CD4-positive, alpha-beta T cell treated with Interleukin-21 for 1 hour (primary cell): ENCODE results near the gene FOLR1.
"Not testable (repeated sequence)": the region's sequence is repeated elsewhere in the genome, so short reads cannot be mapped to it uniquely, and the experiment has no call there.

ENCODE experiments used
- DNase-seq: peaks from one replicate; pipeline ENCODE4 v3.0.0-alpha.2; 2020

FOLR1 gene

DNA sequence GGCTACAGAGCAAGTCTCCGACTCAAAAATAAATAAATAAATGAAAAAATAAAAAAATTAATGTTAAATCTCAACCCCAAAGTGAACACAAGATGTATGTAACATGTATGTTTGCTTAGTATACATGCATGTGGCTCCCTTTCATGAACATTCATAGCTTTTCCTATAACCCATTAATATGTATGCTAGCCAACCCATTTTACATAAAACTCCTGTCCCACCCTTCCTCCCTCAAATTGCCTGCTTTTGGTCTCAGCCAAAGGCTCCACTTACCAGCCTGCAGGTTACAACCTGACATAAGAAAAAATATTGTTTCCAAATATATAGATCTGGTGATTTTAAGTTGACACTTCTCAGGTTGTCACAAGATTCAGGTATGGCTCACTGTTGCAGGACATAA, 3.7 kb upstream of the FOLR1 start:
- no peak for DNase-seq

DNA sequence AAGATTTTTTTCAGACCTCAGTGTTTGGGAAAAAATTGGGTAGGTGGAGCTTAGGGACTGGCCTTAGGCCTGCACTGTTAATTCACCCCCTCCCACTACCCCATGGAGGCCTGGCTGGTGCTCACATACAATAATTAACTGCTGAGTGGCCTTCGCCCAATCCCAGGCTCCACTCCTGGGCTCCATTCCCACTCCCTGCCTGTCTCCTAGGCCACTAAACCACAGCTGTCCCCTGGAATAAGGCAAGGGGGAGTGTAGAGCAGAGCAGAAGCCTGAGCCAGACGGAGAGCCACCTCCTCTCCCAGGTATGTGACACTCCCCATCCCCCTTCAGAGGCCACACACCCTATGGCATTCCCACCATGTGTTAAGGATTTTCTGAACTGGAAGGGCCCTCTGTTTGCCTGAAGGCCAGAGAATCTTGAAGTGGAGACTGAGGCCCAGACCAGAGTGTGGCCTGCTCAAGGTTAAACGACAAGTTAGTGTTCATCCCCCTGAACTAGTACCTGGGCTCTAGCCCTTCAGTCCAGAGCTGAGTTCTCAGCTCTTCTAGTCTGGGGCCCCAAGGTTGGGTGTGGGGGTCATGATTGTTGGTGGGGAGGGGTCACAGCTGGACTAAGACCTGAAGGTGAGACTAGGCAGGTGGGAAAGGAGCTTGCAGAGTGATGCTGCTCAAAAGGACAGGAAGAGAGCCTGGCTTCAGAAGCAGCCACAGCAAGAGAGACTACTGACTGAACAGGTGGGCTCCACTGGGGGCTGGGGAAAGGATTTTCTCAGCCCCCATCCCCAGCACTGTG, 2.3 kb upstream of the FOLR1 start:
- DNase-seq: no peak

DNA sequence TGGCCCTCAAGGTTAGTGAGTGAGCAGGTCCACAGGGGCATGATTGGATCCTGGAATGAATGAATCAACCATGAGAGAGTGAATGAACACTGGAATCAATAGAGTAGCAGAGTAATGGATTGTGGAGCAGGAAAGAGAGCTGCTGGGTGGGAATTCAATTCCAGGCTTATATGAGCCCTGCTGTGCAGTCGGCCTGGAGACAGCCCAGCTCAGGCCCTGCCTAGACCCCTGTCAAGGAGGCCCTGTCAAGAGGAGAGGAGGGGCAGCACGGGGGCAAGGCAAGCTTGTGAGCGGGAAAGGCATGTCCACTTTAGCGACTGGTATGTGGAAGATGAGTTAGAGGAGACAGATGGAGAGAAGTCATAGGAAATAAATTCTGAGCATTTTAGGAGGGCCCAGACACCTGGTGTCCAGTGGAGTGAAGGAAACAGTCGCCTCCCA, 1.3 kb upstream of the FOLR1 start:
- no peak for DNase-seq

DNA sequence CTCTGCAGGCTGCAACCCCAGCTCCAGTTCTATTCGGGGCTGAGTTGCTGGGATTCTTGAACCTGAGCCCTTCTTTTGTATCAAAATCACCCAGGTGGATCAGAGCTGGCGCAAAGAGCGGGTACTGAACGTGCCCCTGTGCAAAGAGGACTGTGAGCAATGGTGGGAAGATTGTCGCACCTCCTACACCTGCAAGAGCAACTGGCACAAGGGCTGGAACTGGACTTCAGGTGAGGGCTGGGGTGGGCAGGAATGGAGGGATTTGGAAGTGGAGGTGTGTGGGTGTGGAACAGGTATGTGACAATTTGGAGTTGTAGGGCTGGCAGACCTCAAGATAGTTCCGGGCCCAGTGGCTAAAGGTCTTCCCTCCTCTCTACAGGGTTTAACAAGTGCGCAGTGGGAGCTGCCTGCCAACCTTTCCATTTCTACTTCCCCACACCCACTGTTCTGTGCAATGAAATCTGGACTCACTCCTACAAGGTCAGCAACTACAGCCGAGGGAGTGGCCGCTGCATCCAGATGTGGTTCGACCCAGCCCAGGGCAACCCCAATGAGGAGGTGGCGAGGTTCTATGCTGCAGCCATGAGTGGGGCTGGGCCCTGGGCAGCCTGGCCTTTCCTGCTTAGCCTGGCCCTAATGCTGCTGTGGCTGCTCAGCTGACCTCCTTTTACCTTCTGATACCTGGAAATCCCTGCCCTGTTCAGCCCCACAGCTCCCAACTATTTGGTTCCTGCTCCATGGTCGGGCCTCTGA, 3.8 kb downstream of the FOLR1 start:
- no peak for DNase-seq

DNA sequence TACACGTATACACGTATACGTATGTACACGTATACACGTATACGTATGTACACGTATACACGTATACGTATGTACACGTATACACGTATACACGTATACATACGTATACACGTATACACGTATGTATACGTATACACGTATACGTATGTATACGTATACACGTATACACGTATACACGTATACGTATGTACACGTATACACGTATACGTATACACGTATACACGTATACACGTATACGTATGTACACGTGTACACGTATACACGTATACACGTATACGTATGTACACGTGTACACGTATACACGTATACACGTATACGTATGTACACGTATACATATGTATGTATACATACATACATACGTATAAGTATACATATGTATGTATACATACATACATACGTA, 9.5 kb downstream of the FOLR1 start:
- not testable (repeated sequence) for DNase-seq

DNA sequence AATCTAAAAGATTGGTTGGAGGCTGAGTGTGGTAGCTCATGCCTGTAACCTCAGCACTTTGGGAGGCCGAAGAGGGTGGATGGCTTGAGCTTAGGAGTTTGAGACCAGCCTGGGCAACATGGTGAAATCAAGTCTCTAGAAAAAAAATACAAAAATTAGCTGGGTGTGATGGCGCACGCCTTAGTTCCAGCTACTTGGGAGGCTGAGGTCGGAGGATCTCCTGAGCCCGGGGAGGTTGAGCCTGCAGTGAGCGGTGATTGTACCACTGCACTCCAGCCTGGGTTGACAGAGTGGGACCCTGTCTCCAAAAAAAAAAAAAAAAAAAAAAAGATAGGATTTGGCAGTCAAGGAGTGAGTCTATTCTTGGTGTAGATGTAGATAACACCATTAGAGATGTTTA, 10.6 kb downstream of the FOLR1 start:
- no peak for DNase-seq

DNA sequence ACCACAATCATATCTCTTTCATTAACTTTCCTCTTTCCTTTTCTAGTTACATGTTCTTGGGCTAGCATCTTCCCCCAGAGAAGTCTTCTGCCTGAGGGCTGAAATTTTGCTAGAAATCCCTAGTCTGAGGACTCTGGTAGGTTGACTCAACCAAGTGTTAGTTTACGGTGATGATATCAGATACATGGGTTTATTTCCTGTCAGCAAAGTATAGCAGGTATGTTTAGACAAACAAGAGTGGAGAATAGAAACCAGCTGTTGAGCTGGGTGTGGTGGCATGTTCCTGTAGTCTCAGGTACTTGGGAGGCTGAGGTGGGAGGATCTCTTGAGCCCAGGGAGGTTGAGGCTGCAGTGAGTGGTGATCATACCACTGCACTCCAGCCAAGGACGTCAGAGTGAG, 11.2 kb downstream of the FOLR1 start:
- DNase-seq: no peak

DNA sequence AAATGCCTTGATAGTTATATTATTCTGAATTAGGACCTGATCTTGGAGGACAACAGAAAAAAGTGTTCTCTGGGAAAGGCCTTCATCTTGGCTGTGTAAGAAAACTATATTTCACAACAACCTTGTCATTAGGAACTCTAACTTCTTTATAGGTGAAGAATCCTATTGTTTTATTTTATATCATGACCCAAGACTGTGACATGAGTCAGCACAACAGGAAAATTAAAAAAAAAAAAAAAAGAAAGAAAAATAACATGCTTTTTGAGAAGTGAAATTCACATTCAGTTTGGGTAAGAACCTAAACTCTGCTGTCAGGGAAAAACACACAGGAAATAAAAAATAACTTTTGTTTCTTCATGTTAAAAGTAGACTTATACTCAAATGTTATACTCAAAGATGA, 12.9 kb downstream of the FOLR1 start:
- DNase-seq: no peak

DNA sequence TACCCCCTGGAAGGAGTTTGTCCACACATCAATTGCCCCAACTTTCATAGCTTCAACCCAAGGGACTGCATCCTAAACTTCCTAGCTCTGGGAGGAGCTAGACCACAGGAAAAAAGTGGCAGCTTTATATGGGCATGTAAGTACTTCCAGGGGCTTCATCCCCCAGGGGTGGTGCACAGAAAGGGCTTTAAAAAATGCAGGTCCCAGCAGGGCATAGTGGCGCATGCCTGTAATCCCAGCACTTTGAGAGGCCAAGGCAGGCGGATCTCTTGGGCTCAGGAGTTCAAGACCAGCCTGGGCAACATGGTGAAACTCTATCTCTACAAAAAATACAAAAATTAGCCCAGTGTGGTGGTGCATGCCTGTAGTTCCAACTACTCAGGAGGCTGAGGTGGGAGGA, 14.9 kb downstream of the FOLR1 start:
- not testable (repeated sequence) for DNase-seq

DNA sequence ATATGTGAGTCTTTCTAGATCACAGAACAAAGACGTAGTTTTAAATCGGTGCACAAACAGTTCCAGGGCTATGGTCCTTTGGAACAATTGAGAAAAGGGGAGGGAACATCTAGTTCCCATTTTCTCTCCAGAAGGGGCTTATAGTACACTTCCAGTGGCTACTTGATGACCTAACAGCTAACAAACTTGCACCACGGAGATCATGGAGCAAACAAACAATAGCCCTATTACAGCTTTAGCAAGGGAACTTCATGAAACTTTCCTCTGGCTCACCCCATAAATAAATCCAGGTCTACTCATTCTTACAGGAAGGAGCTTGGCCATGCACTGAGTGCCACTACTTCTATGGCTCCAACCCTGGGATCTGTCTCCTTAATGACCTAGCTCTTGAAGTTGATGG, 16.3 kb downstream of the FOLR1 start:
- DNase-seq: no peak

DNA sequence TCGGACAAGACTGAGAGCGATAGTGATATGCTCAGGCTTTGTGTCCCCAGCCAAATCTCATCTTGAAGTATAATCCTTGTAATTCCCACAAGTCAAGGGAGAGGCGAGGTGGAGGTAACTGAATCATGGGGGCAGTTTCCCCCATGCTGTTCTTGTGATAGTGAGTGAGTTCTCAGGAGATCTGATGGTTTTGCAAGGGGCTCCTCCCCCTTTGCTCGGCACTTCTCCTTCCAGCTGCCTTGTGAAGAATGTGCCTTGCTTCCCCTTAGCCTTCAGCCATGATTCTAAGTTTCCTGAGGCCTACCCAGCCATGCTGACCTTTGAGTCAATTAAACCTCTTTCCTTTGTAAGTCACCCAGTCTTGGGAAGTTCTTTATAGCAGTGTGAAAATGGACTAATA, 17.2 kb downstream of the FOLR1 start:
- no peak for DNase-seq

DNA sequence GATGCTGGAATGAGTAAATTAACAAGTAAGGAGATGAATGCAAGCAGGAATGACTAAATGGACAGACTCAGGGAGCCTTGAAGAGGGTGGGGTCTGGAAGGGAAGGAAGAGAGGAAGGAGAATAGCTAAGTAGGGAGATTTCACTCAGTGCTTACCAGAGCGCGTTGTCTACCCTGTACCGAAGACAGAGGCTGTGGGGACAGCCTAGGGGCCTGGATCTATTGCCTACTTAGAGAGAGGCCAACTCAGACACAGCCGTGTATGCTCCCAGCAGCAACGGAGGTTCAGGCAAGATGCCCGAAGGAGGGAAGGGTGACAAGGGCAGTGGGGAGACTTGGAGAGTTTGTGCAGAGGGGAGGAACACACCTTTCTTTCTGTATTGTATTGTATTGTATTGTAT, 24.7 kb downstream of the FOLR1 start, which contains the start of gene FOLR2:
Gene FOLR2 (plus strand): TSS at position 157 of the 400 bp plus-strand sequence. CDS start 1,791 bp downstream, outside the sequence.
- DNase-seq: no peak

DNA sequence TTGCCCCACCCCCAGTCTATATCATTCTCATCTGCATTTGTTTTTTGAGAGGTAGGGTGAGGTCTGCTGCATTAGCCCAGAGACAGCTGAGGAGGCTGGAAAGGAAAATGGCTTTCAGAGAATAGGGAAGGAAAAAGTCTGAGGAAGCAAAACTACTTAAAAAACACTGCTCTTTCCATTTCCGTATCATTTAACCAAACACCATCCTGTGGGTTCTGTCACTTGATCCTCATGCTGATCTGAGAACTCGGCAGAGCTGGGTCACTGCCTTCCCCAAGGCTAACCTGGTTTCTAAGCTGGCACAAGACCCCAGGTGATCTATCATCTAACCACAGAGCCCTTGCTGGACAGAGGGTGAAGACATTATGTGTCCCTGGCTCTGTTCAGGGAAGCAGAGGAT, 25.9 kb downstream of the FOLR1 start:
- no peak for DNase-seq

DNA sequence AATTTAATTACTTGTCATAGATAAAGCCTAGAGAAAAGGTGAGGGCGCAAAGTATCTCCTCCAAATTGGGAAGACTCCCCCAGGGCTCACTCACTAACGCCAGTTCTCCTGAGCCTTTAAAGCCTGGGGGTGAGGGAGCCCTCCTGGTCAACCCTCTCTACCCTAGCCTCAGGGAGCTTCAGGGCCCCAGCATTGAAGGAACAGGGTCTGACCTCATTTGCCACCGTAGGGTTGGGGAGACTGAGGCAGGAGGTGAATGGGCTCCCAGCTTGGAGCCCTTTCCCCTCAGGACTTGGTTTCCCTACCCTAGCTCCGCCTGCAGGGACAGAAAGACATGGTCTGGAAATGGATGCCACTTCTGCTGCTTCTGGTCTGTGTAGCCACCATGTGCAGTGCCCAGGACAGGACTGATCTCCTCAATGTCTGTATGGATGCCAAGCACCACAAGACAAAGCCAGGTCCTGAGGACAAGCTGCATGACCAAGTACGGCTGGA, 26.4 kb downstream of the FOLR1 start:
- no peak for DNase-seq

DNA sequence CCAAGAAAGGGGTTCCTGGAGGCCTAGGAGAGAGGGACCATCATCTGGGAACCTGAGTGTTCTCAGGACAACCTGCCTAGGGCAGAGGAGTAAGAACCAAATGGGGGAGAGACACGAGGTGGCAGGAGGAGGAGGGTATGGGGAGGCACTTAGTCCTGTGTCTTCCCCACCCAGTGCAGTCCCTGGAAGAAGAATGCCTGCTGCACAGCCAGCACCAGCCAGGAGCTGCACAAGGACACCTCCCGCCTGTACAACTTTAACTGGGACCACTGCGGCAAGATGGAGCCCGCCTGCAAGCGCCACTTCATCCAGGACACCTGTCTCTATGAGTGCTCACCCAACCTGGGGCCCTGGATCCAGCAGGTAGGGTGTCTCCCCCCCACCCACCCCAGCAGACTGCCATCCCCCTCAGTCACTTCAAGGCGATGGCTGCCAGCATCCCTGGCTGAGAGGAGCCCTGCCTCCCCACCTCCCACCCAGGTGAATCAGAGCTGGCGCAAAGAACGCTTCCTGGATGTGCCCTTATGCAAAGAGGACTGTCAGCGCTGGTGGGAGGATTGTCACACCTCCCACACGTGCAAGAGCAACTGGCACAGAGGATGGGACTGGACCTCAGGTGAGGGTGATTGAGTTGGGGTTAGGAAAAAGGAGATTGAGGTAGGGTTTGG, 28.9 kb downstream of the FOLR1 start:
- DNase-seq: no peak

DNA sequence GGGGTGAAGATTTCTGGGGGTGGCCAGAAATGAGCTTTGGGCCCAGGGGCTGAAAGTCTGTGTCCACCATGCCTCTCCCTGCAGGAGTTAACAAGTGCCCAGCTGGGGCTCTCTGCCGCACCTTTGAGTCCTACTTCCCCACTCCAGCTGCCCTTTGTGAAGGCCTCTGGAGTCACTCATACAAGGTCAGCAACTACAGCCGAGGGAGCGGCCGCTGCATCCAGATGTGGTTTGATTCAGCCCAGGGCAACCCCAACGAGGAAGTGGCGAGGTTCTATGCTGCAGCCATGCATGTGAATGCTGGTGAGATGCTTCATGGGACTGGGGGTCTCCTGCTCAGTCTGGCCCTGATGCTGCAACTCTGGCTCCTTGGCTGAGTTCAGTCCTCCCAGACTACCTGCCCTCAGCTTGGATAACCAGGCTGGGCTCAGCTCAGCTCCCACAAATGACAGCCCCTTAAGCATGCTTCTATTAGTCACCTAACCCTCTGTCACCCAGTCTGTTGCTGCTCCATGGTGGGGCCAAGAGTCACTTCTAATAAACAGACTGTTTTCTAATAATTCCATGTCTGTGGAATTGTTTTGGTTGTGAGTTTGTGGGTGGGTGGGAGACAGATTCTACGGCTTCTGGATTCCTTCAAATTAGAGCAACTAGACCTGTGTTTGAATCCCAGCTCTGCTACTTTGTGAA, 29.6 kb downstream of the FOLR1 start:
- no peak for DNase-seq

DNA sequence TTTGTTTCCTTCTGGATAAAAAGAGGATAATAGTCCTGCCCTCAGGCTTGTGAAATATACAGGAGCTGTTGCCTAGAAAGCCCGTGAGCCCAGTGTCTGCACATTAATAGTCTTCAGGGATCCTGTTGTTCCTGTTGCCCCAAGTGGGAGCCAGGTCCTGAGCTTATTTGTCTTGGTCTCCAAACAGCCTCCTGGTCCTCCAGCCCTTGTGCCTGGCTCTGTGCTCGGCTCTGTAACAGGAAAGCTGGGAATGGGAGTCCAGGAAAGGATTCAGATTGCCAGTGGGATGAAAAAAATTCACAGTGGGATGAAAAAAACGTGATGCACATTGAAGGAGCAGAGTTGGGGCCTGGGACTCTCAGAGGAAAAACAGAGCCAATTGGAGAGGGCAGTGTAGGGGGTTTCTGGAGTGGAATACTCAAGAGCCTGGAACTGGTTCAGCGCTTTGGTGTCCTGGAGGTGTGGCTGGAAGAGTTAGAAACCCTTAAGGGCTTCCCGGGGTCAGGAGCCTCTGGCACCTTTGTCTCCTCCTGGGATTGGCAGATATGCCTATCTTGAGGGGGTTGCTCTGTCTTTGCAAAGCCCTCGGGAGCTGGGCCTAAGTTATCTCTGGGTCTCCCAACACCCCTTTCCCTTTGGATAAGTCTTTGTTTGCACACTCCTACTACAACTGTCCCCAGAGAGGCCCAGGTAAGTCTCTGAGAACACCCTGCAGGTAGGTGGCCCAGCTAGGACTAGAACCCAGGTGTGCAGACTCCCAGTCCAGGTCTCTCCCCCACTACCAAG, 30.4 kb downstream of the FOLR1 start:
- no peak for DNase-seq

DNA sequence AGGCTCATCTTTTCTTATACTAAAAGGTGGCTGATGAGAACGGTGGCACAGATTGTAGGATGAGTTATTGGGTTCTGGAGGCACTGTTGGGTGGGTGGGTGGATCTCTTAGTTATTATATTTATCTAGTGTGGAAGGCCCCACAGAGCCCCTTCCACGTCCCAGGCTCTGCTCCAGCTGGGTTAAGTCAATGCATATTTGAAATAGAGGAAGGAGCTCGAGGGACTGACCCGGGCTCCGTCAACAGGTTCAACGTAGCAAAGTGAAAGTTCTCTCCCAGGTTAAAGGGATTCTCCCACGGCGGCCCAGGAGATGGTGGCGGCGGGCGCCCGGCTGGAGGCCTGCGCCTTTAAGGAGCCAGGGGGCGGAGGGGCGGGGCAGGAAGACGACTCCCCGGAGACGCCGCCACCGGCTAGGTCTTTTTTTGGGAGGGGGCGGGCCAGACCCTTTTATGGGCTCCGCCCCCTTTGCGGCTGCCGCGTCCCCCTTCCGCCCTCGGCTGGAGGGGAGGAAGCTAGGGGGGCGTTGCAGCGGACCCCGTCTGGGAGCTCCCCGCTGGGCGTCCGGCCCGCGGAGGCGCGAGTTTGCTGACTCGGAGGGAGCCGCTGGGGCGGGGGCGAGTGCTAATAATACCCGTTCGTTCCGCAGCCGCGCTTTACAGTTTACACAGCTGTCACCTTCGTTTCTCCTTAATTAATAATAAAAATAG, 31.1 kb downstream of the FOLR1 start:
- DNase-seq: peak; percentile 94

DNA sequence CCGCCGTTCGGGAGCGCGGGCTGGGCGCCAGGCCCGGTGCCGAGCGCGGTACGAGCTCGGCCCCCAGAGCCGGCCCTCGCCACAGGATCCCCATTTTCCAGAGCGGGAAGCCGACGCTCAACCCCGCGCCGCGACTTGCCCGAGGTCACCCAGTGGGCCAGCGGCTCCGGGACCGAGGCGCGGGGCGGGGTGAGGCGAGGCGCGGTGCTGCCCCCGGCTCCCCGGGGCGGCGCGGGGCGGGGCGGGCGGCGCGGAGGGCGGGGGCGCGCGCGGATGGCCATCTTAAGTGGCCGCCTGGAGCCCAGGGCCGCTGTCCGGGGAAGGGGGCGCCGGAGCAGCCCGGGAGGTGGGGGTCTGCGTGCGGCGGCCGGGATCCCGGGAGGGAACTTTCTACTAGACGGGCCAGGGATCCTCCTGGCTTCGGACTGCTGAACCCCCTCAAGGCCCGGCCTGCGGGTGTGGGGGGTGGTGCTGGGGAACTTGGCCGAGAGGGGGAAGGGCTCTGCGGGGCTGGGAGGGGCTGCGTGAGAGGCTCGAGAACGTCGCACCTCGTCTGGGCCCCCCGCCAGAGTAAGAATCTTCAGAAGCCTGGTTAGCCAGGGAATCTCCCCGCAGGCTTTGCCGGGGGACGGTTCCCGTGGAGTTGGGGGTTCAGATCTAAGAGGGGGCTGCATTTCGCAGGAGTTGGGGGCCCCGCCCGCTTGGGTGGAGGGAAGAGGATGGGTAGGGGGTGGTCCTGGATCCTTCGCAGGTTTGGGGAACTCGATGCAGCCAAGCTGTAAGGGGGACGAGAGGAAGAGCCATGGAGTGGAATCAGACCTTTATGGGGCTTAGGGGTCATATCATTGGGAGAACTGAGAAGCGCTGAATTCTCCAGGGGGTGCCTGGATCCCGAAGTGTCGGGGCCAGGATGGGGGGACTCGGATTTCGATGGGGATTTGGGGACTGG, 31.9 kb downstream of the FOLR1 start:
- DNase-seq: peak; percentile 62
